ENCODE measurements around the gene CCDC92. TPM values are rescaled to one million over a fixed set of nuclear protein-coding genes. Genes with fewer than 3 reads are reported as not detected.

The CCDC92 gene
- polyA plus RNA-seq, 1 donor = 50.4 TPM

- no peak for DNase-seq
Observed at GRCh38 chr12:123937707-123938591, 34.7 kb downstream of the CCDC92 start.

GRCh38 chr12:123936956-123937706 is 35.5 kb downstream of the CCDC92 start:
- DNase-seq = no peak

GRCh38 chr12:123936471-123936870 is 36.2 kb downstream of the CCDC92 start:
- no peak for DNase-seq

GRCh38 chr12:123935956-123936355 is 36.7 kb downstream of the CCDC92 start:
- DNase-seq = no peak

DNA sequence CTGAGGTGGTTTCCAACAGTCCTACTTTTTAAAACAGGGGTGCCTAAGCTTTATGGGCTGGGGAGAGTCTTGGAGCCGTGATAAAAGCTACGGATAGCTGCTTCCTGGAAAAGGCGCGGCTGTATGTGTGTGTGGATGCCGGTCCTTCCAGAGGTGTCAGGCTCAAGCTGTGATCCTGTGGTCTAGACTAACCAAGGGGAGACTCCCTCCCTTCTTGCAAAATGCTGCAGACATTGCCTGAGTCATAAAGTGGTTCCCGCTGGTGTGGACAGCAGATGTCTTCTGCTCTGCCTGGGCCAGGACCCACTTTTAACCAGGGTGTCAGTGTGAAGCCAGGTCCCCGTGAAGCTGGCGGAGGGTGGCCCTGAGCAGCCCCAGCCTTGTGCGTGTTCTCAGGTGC is 37.8 kb downstream of the CCDC92 start:
- no peak for DNase-seq

GRCh38 chr12:123934016-123934620 is 38.5 kb downstream of the CCDC92 start:
- no peak for DNase-seq

- no peak for DNase-seq
Observed at GRCh38 chr12:123933214-123933613, 39.4 kb downstream of the CCDC92 start.

GRCh38 chr12:123931686-123932321 is 40.8 kb downstream of the CCDC92 start:
- DNase-seq = no peak

DNA sequence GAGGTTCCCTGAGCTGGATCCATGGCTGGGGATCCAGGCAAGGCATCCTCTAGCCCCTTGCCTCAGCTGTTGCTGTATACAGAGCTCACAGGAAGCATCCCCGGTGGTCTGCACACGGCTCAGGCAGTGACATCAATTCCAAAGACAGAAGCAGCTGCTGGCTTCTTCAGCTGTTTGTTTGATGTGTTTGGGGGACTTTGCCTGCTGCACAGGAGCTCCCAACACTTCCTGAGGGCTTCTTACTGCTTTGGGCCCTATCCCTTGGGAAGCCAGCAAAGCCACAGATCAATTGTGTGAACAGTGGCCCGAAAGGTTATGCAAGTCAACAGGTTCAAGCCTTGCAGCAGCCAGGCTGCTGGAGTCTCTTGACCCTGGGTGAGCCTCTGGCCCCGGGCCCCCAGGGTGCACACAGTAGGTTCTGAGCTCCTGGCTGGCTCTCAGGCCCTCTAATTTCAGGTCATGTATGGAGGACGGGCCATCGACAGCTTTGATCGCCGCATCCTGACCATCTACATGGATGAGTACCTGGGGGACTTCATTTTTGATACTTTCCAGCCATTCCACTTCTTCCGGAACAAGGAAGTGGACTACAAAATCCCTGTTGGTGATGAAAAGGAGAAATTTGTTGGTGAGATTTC is 42.6 kb downstream of the CCDC92 start:
- DNase-seq = no peak

- no peak for DNase-seq
Observed at GRCh38 chr12:123928897-123929296, 43.7 kb downstream of the CCDC92 start.

- no peak for DNase-seq
Observed at GRCh38 chr12:123928274-123928865, 44.3 kb downstream of the CCDC92 start.

DNA sequence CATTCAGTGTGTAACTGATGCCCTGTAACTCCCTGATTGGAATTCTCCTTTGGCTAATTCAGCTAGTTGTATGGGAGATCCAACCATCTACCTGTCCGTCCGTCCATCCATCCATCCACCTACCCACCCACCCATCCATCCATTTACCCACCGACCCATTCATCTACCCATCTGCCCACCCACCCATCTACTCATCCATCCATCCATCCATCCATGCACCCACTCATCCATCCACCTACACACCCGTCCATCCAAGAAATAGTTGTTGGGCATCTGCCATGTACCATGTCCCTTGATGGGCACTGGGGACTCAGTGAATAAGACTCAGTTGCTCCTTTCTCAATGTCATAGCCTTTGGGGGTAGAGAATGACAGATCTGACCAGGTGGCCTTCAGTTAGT is 48.1 kb downstream of the CCDC92 start:
- DNase-seq = no peak

DNA sequence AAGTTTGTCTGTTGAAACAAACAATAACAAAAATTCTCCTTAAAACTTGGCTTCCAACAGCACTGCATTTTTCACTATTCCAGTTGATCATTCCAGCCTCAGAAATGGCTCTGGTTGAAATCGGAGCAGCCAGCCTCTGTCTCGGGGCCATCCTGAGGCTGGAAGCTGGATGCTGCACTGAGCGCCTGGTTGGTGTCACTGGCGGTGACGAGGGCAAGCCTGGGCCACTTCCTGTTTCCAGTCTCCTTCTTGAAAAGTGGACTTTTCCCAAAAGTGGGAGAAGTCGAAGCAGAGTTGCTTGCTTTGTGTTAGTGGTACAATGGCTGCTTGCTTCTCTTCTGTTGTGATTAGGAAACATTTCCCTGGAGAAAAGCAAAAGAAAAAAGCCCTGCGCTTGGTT is 48.7 kb downstream of the CCDC92 start:
- no peak for DNase-seq

GRCh38 chr12:123923038-123923437 is 49.6 kb downstream of the CCDC92 start:
- no peak for DNase-seq

DNA sequence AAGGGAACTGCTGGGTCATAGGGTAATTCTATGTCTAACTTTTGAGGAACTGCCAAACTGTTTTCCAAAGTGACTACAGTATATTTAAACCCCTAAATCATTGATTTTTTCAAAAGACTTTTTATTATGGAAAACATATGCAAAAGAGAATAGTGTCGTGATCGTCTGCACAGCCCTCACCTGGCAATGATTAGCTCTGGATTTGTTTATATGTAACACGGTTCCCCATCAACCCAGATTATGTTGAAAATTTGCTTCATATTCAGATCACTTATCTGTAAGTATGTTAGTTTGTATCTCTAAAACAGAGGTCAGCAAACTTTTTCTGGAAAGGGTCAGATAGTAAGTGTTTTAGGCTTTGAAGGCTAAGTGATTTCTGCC is 52.7 kb downstream of the CCDC92 start:
- no peak for DNase-seq

DNA sequence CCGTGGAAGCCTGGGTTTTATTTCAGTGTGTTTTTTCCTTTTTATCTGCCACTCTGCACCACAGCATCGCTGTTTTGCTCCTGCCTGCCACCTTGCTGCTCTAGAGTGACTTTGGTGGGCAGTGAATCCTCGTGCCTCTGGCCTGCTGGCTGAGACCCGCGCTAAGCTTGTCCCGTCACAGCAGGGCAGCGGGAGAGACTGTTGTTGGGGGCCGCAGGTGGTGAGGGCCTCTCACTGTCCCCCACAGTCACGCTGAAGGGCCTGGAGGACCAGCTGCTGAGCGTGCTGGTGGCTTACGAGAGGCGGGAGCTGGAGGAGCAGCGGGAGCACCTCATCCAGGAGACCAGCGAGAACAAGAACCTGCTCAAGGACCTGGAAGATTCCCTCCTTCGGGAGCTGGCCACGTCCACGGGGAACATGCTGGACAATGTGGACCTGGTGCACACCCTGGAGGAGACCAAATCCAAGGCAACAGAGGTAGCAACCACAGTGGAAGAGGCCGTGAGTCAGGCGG is 55.2 kb downstream of the CCDC92 start:
- DNase-seq = no peak

DNA sequence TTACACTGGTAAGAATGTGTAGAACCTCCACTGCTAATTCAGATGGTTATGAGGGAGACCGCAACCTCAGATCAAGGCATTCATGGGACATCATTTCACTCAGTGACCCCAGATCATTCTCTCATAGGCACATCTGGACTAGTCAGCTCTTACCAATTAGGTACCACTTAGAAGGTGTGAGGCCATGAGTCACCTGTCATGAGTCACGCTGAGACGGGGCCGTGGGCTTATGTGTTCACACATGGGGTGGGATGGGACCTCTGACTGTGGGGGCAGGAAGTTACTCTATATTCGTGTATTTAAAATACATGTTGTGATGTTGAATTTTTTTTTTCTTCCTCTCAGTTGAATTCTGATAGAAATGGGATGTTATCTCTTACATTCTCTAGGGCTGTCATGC is 55.9 kb downstream of the CCDC92 start:
- no peak for DNase-seq

DNA sequence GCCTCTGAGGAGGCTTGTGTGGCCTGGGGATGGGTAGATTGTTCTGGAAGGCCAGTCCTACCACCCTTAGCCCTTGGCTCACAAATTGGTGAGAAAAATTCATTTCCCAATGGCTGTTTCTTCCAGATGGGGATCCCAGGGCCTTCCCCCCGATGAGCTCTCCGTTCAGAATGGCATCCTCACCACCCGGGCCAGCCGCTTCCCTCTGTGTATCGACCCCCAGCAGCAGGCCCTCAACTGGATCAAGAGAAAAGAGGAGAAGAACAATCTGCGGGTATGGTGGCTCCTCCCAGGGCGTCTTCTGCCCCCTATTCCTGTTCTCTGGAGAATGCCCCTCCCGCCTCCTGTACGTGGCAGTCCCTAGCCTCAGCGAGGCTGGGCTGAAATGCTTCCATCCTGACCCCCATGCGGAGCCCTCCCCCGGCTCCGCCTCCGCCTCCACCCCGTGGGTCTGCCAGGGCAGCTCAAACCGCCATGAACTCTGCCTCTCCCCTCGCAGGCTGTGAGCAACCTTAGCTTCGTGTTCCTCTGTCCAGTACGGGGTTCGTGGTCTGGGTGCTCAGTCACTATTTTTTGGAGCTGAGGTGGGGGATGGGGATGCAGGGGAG is 57.8 kb downstream of the CCDC92 start:
- DNase-seq = no peak

GRCh38 chr12:123912415-123913380 is 59.9 kb downstream of the CCDC92 start:
- no peak for DNase-seq
